ENCODE results near the gene JAKMIP2. TPM values are rescaled to one million over a fixed set of nuclear protein-coding genes. Genes with fewer than 3 reads are reported as not detected.

JAKMIP2 gene
- total and polyA plus RNA-seq, 7 donors, result 0.01 to 0.08 (median 0.06) TPM; not detected in 2

GRCh38 chr5:147617191-147617606 is 165.3 kb downstream of the JAKMIP2 start:
- intact Hi-C loops (cut with DNase I), result no loop called here
- H3K36me3 ChIP-seq (ENCODE audit: insufficient read depth in 1 of 2, low read depth in 1 of 2), result no peaks in the 10 kb centered on the region
- no peak overlapping the region for H3K4me3 ChIP-seq
- H3K9me3 ChIP-seq, result no peaks in the 10 kb centered on the region
- no peak for TF ChIP-seq CTCF (IDR thresholded peaks at IDR 0.05)
- H3K27me3 ChIP-seq (ENCODE audit: insufficient read depth in 3 of 3, low read length in 2 of 3), result no peaks in the 10 kb centered on the region
- no peak for DNase-seq
- ATAC-seq, result no peak
- no peaks in the 10 kb centered on the region for H3K4me1 ChIP-seq
- H3K27ac ChIP-seq, result no peak overlapping the region
- WGBS, 3 donors, result 78 to 88% (median 81%) methylated on average over 4 of the region's 4 CpGs

- Histone ChIP-seq H3K27ac (no peak overlapping the region), H3K27me3 (ENCODE audit: insufficient read depth in 3 of 3, low read length in 2 of 3) (no peaks in the 10 kb centered on the region), H3K9me3 (no peaks in the 10 kb centered on the region), H3K4me3 (no peak overlapping the region), H3K36me3 (ENCODE audit: insufficient read depth in 1 of 2, low read depth in 1 of 2) (no peaks in the 10 kb centered on the region), H3K4me1 (no peaks in the 10 kb centered on the region)
- no peak for TF ChIP-seq CTCF (IDR thresholded peaks at IDR 0.05)
- no peak for DNase-seq
- 77 to 86% (median 78%) methylated on average over 1 of the region's 1 CpG for WGBS, 3 donors
- intact Hi-C loops (cut with DNase I), result no loop called here
- no peak for ATAC-seq
These were observed 166.1 kb downstream of the JAKMIP2 start for GRCh38 chr5:147616421-147616820.

- DNase-seq (no peak), ATAC-seq (no peak)
- no peak for TF ChIP-seq CTCF (IDR thresholded peaks at IDR 0.05)
- H3K36me3 ChIP-seq (ENCODE audit: insufficient read depth in 1 of 2, low read depth in 1 of 2), result no peaks in the 10 kb centered on the region
- no peaks in the 10 kb centered on the region for H3K4me1 ChIP-seq
- H3K27me3 ChIP-seq (ENCODE audit: insufficient read depth in 3 of 3, low read length in 2 of 3), result no peaks in the 10 kb centered on the region
- no peak overlapping the region for H3K4me3 ChIP-seq
- no peak overlapping the region for H3K27ac ChIP-seq
- WGBS, 3 donors, result 69 to 82% (median 78%) methylated on average over 1 of the region's 1 CpG
- intact Hi-C loops (cut with DNase I), result no loop called here
- H3K9me3 ChIP-seq, result no peaks in the 10 kb centered on the region
These were observed 169.2 kb downstream of the JAKMIP2 start for GRCh38 chr5:147613359-147613758.

- no peak for ATAC-seq
- Histone ChIP-seq H3K4me3 (no peak overlapping the region), H3K4me1 (no peaks in the 10 kb centered on the region), H3K36me3 (ENCODE audit: insufficient read depth in 1 of 2, low read depth in 1 of 2) (no peaks in the 10 kb centered on the region), H3K27ac (no peak overlapping the region), H3K27me3 (ENCODE audit: insufficient read depth in 3 of 3, low read length in 2 of 3) (no peaks in the 10 kb centered on the region), H3K9me3 (no peaks in the 10 kb centered on the region)
- WGBS, 3 donors, result 84 to 93% (median 88%) methylated on average over 4 of the region's 4 CpGs
- DNase-seq, result no peak
- intact Hi-C loops (cut with DNase I), result no loop called here
- TF ChIP-seq CTCF (IDR thresholded peaks at IDR 0.05), result no peak
These were observed 171.0 kb downstream of the JAKMIP2 start for GRCh38 chr5:147611483-147611882.

GRCh38 chr5:147610798-147611197 is 171.7 kb downstream of the JAKMIP2 start:
- H3K4me3 ChIP-seq, result no peak overlapping the region
- intact Hi-C loops (cut with DNase I), result no loop called here
- no peak for TF ChIP-seq CTCF (IDR thresholded peaks at IDR 0.05)
- WGBS, 3 donors, result 86 to 90% (median 88%) methylated on average over 3 of the region's 3 CpGs
- no peaks in the 10 kb centered on the region for H3K4me1 ChIP-seq
- H3K27me3 ChIP-seq (ENCODE audit: insufficient read depth in 3 of 3, low read length in 2 of 3), result no peaks in the 10 kb centered on the region
- ATAC-seq (no peak), DNase-seq (no peak)
- H3K27ac ChIP-seq, result no peak overlapping the region
- H3K9me3 ChIP-seq, result no peaks in the 10 kb centered on the region
- H3K36me3 ChIP-seq (ENCODE audit: insufficient read depth in 1 of 2, low read depth in 1 of 2), result no peaks in the 10 kb centered on the region

All from psoas muscle (tissue), 8 donors.